Esophagus (tissue), 2 donors: ENCODE results near the gene OR10A4. TPM values are rescaled to one million over a fixed set of nuclear protein-coding genes. Genes with fewer than 3 reads are reported as not detected.
"Not testable (repeated sequence)": the region's sequence is repeated elsewhere in the genome, so short reads cannot be mapped to it uniquely, and the experiment has no call there.

Experiments used
- H3K27ac ChIP-seq, 2 donors: one replicate each; pipeline ENCODE4 v1.5.1; 2013; ENCODE audit warnings: low read depth in 2 of 2, mild to moderate bottlenecking in 2 of 2, inconsistent platforms in 1 of 2, low read length in 1 of 2, moderate library complexity in 1 of 2
- H3K27me3 ChIP-seq, 2 donors: one replicate each; pipeline ENCODE4 v1.6.1; 2013; ENCODE audit warnings: low read length in 2 of 2, control low read depth in 1 of 2, mild to moderate bottlenecking in 1 of 2; ENCODE audit not compliant: insufficient read depth in 2 of 2, control insufficient read depth in 1 of 2
- H3K36me3 ChIP-seq, 2 donors: one replicate each; pipeline ENCODE4 v1.6.1; 2013; ENCODE audit warnings: low read length in 1 of 2; ENCODE audit not compliant: control insufficient read depth in 2 of 2, insufficient read depth in 2 of 2
- H3K4me1 ChIP-seq, 2 donors: one replicate each; pipeline ENCODE4 v1.6.1; 2013; ENCODE audit warnings: low read length in 1 of 2; ENCODE audit not compliant: control insufficient read depth in 2 of 2, insufficient read depth in 2 of 2
- H3K4me3 ChIP-seq, 2 donors: one replicate each; pipeline ENCODE4 v1.5.1; 2013; ENCODE audit warnings: low read length in 2 of 2, mild to moderate bottlenecking in 2 of 2, low read depth in 1 of 2, moderate library complexity in 1 of 2
- H3K9me3 ChIP-seq, 2 donors: one replicate each; pipeline ENCODE4 v1.6.1; 2013; ENCODE audit warnings: mild to moderate bottlenecking in 2 of 2, low read depth in 1 of 2, low read length in 1 of 2, moderate library complexity in 1 of 2; ENCODE audit not compliant: control insufficient read depth in 2 of 2, insufficient read depth in 1 of 2
- WGBS, 2 donors: extraction: QIAGEN DNeasy Blood & Tissue Kit; methylation state at CpG; one replicate each; pipeline ENCODE4 v1.1.7; 2013; 5-methylcytosine and 5-hydroxymethylcytosine counted together
- polyA plus RNA-seq, 2 donors: library from polyadenylated mRNA; stranded (reverse); fragments of 200-250 nt; gene quantifications; one replicate each; pipeline ENCODE4 v1.2.3, GENCODE V29; 2013
- donor health status: healthy with polysubstance abuse.
- donor health status: Bipolar disorder and iron deficiency.

OR10A4 gene
- not detected for polyA plus RNA-seq

DNA sequence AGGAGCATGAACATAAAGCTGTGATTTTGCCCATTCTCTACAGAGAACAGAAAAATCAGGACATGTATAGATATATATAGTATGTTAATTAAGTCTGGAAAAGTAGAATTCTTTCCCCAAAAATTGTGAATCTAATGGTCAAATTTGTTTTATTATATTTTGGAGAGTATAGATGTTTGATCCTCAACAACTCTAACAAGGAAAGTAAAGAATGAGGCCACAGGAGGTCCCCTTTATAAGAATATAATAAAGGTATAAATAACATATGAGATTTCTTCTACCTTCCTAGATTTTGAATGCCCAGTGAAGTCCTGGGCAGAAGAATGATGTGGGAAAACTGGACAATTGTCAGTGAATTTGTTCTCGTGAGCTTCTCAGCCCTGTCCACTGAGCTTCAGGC, at the start of gene OR10A4:
OR10A4 (plus strand) TSS at position 301 of the 400 bp plus-strand sequence; CDS start at position 324, 23 bp downstream.
- H3K27me3 ChIP-seq = no peaks in the 10 kb centered on the region
- no peaks in the 10 kb centered on the region for H3K36me3 ChIP-seq
- no peak within 1 kb of the TSS for H3K4me3 ChIP-seq
- H3K4me1 ChIP-seq = no peaks in the 10 kb centered on the region
- peaks cover 0 to 4% of the 10 kb centered on the region in 2 donors for H3K9me3 ChIP-seq
- 75 to 90% methylated on average over 1 of the region's 1 CpG for WGBS, 2 donors
- no peak within 1 kb of the TSS for H3K27ac ChIP-seq

DNA sequence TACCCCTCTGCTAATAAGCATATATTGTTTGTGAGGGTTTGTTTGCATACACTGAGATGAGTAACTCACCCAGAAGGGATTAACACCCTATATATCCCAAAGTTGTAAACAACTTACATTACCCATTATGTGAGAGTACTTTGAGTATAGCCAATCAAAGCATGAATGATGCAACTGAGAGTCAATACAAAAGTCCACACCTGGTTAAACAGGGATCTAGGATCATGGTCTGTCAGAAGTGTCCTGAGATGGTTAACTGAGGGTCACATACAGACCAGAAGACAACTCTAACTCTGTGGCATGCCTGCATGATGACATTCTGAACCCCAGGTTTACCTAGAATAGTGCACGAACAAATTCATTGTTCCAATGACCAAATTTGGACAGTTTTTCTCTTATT, 48.3 kb upstream of the OR10A4 start:
- Histone ChIP-seq H3K4me1 (no peaks in the 10 kb centered on the region), H3K27ac (no peak overlapping the region), H3K4me3 (no peak overlapping the region), H3K27me3 (no peaks in the 10 kb centered on the region), H3K36me3 (no peaks in the 10 kb centered on the region), H3K9me3 (no peaks in the 10 kb centered on the region)
- WGBS, 2 donors = 72 to 82% methylated on average over 1 of the region's 1 CpG

GRCh38 chr11:6833356-6833755, 43.1 kb upstream of the OR10A4 start:
- Histone ChIP-seq H3K9me3 (no peaks in the 10 kb centered on the region), H3K27me3 (no peaks in the 10 kb centered on the region), H3K27ac (no peak overlapping the region), H3K36me3 (no peaks in the 10 kb centered on the region), H3K4me1 (no peaks in the 10 kb centered on the region), H3K4me3 (no peak overlapping the region)
- whole genome bisulfite sequencing, 2 donors = 70 to 83% methylated on average over 6 of the region's 6 CpGs

DNA sequence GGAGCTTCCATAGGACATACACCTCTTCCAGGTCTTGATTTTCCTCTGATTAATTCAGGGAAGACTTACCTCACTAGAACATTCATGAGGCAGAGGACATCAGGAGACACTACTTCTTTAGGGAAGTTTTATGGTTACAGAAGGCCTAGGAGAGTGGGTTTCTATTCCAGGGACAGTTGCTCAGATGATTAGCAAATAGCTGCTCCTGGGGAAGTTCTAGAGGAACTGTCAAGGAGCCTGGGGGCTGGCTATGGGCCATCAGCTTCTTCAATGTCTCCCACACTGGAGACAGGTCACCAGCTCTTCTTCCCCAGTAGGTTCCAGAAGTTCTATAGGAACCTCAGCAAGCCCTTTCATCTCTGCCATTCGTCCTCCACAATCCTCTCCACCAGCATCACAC, 42.4 kb upstream of the OR10A4 start:
- Histone ChIP-seq H3K27ac (no peak overlapping the region), H3K9me3 (no peaks in the 10 kb centered on the region), H3K4me3 (no peak overlapping the region), H3K4me1 (no peaks in the 10 kb centered on the region), H3K36me3 (no peaks in the 10 kb centered on the region), H3K27me3 (no peaks in the 10 kb centered on the region)
- 48 to 53% methylated on average over 1 of the region's 1 CpG for WGBS, 2 donors

GRCh38 chr11:6841694-6842093, 34.7 kb upstream of the OR10A4 start:
- peaks cover 0 to 2% of the 10 kb centered on the region in 2 donors for H3K9me3 ChIP-seq
- no peaks in the 10 kb centered on the region for H3K4me1 ChIP-seq
- H3K27me3 ChIP-seq = no peaks in the 10 kb centered on the region
- H3K4me3 ChIP-seq = no peak overlapping the region
- no peak overlapping the region for H3K27ac ChIP-seq
- no peaks in the 10 kb centered on the region for H3K36me3 ChIP-seq

DNA sequence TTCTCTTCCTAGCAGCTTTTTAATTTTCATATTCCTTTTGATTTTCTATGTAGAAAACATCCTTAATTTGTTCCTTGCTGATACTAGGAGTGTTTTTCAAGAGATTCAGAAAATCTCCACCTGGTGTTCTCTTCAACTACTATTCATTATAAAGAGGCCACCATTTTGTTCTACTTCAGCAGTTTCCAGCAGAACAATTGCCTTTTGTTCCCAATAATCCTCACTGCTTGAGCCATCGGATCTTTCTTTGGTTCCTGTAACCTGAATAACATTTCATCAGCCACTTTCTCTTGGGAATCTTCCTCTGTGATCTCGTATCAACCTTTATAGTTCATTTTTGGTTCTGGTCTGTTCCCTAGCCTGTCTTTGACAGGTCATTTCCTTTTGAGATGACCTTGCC, 32.8 kb upstream of the OR10A4 start:
- Histone ChIP-seq H3K36me3 (no peaks in the 10 kb centered on the region), H3K4me1 (no peaks in the 10 kb centered on the region), H3K9me3 (peaks cover 0 to 2% of the 10 kb centered on the region in 2 donors), H3K4me3 (no peak overlapping the region), H3K27me3 (no peaks in the 10 kb centered on the region), H3K27ac (no peak overlapping the region)
- WGBS, 2 donors = 41 to 49% methylated on average over 2 of the region's 2 CpGs

DNA sequence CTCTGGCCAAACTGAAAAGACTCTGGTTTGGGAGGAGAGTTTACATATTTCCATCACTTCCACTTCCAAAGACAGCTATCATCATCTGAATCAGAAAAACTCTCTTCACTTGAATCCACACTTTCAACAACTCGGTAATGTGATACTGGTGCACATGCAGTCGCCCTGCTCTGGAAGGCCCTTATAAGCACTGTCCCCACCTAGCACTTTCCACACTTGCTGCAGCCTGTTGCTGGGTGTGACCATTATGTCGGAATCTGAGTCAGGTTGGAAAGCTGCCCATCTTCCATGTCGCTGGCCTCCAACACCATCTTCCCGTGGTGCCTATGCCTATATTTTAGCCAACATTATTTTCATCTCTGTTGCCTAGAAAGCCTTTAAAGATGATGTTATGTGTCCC, 32.1 kb upstream of the OR10A4 start:
- Histone ChIP-seq H3K27ac (no peak overlapping the region), H3K27me3 (no peaks in the 10 kb centered on the region), H3K4me1 (no peaks in the 10 kb centered on the region), H3K36me3 (no peaks in the 10 kb centered on the region), H3K4me3 (no peak overlapping the region), H3K9me3 (peaks cover 0 to 2% of the 10 kb centered on the region in 2 donors)
- 85 to 88% methylated on average over 5 of the region's 5 CpGs for WGBS, 2 donors

DNA sequence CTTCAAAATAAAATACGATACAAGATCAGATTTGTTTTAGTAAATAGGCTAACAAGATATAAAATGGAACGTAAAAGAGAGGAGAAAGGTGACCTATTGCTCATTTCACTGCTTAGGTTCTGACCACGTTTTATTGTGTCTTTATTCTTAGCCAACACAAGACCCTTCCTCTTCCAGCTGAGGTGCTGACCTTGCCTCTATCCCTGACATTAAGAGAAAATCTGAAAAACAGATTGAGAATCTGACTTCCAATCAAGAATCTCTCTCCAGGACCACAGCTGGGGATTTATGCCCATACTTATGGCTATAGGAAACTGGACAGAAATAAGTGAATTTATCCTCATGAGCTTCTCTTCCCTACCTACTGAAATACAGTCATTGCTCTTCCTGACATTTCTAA, 31.0 kb upstream of the OR10A4 start, which contains the start of gene OR10A5:
OR10A5 (plus strand) TSS at position 301 of the 400 bp plus-strand sequence; CDS start at position 301, 0 bp downstream.
- Histone ChIP-seq H3K4me1 (no peaks in the 10 kb centered on the region), H3K9me3 (peaks cover 0 to 2% of the 10 kb centered on the region in 2 donors), H3K27me3 (no peaks in the 10 kb centered on the region), H3K36me3 (no peaks in the 10 kb centered on the region), H3K4me3 (no peak within 1 kb of the TSS), H3K27ac (no peak within 1 kb of the TSS)
- 62 to 73% methylated on average over 3 of the region's 3 CpGs for WGBS, 2 donors

DNA sequence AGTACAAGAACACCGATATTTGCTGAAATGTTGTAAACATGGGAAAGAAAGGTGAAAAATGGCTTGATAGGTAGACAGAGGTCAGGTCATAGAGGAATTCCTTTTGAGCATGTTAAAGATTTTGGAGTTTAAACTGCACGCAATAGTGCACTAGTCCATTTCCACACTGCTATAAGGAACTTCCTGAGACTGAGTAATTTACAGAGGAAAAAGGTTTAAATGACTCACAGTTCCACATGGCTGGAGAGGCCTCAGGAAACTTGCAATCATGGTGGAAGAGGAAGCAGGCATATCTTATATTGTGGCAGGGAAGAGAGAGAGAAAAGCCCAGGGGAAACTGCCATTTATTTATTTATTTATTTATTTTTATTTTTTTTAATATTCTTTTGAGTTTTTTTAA, 25.9 kb upstream of the OR10A4 start:
- no peak overlapping the region for H3K4me3 ChIP-seq
- WGBS, 2 donors = 72 to 88% methylated on average over 2 of the region's 2 CpGs
- H3K4me1 ChIP-seq = no peaks in the 10 kb centered on the region
- H3K27ac ChIP-seq = no peak overlapping the region
- no peaks in the 10 kb centered on the region for H3K9me3 ChIP-seq
- no peaks in the 10 kb centered on the region for H3K36me3 ChIP-seq
- H3K27me3 ChIP-seq = no peaks in the 10 kb centered on the region

DNA sequence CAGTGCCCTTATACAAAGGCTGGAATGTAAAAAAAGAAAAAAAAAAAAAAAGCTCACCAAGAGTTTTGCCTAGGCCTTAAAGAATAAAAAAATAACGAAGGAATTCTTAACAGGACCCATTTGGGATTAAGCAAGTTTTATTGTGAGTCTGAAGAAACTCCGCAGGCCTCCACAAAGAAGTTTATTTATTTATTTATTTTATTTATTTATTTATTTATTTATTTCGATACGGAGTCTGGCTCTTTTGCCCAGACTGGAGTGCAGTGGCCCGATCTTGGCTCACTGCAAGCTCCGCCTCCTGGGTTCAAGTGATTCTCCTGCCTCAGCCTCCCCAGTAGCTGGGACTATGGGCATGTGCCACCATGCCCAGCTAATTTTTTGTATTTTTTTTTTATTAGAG, 21.6 kb upstream of the OR10A4 start:
- WGBS, 2 donors = 90 to 93% methylated on average over 6 of the region's 6 CpGs
- not testable (repeated sequence) for H3K36me3 ChIP-seq, H3K4me1 ChIP-seq, H3K4me3 ChIP-seq, H3K9me3 ChIP-seq, H3K27ac ChIP-seq, H3K27me3 ChIP-seq
